Islet of Langerhans (tissue), 1 donor: ENCODE measurements around the gene TMEM245.
"Not testable (repeated sequence)": the region's sequence is repeated elsewhere in the genome, so short reads cannot be mapped to it uniquely, and the experiment has no call there.

ENCODE experiments used
- FAIRE-seq: peaks from one replicate; lab custom pipeline; 2011; peaks lifted over from hg19 to GRCh38; lab: Jason Lieb, UNC

The TMEM245 gene

GRCh38 chr9:108983885-108984284, 135.9 kb downstream of the TMEM245 start:
- FAIRE-seq, result no peak

- FAIRE-seq, result no peak
These were observed 138.9 kb downstream of the TMEM245 start for GRCh38 chr9:108980893-108981292.

GRCh38 chr9:108978205-108978604, 141.5 kb downstream of the TMEM245 start:
- no peak for FAIRE-seq

- FAIRE-seq, result no peak
These were observed 145.9 kb downstream of the TMEM245 start for GRCh38 chr9:108973895-108974294.

GRCh38 chr9:108972626-108973209, 147.0 kb downstream of the TMEM245 start:
- FAIRE-seq, result no peak

- FAIRE-seq, result no peak
These were observed 147.6 kb downstream of the TMEM245 start for GRCh38 chr9:108972186-108972585.

- FAIRE-seq, result not testable (repeated sequence)
These were observed 148.4 kb downstream of the TMEM245 start for GRCh38 chr9:108971392-108971791.

GRCh38 chr9:108967916-108968315, 151.8 kb downstream of the TMEM245 start:
- no peak for FAIRE-seq
